HEK293 (cell line): Measurements from ENCODE around the gene MDH2.

ENCODE experiments used
- CTCF ChIA-PET: fragments of 350-600 bp; formaldehyde crosslinking; extraction: SDS; loops from one replicate; lab custom pipeline; 2021; ENCODE audit warnings: antibody characterized with exemption; lab: Yijun Ruan, JAX
- POLR2A ChIA-PET: fragments of 300-600 bp; formaldehyde crosslinking; extraction: SDS; loops from one replicate; lab custom pipeline; 2020; ENCODE audit warnings: antibody characterized with exemption, inconsistent platforms; lab: Yijun Ruan, JAX
- H3K27ac ChIP-seq: fragments of 200-500 bp; sonication (Bioruptor generic); 2 replicates; pipeline ENCODE4 v1.5.1; 2014; ENCODE audit warnings: low read depth, low read length, control low read depth, inconsistent platforms; ENCODE audit errors: extremely low read depth
- H3K36me3 ChIP-seq, 2 experiments: fragments of 200-500 bp in 1 of 2; sonication (Bioruptor generic) in 1 of 2; 1 replicate in 1 of 2; 2 replicates in 1 of 2; pipeline ENCODE4 v1.5.1; 2014 to 2017; ENCODE audit warnings: inconsistent platforms in 2 of 2, low read length in 2 of 2; ENCODE audit not compliant: control insufficient read depth in 2 of 2, insufficient read depth in 1 of 2
- H3K4me1 ChIP-seq: fragments of 200-500 bp; sonication (Bioruptor generic); 2 replicates; pipeline ENCODE4 v1.5.1; 2014; ENCODE audit warnings: mild to moderate bottlenecking, low read length, inconsistent platforms; ENCODE audit not compliant: control insufficient read depth, insufficient read depth
- H3K4me3 ChIP-seq: 2 replicates; pipeline ENCODE4 v1.5.1; 2011; ENCODE audit warnings: low read depth, mild to moderate bottlenecking, control low read depth, low read length, moderate library complexity
- H3K9me3 ChIP-seq: fragments of 200-500 bp; sonication (Bioruptor generic); 2 replicates; pipeline ENCODE4 v1.5.1; 2014; ENCODE audit warnings: low read depth, low read length, inconsistent platforms; ENCODE audit not compliant: control insufficient read depth, insufficient read depth
- MYNN ChIP-seq: fragments of 450-650 bp; formaldehyde crosslinking; IDR thresholded peaks from 2 replicates; pipeline ENCODE4 v1.5.1; 2016; ENCODE audit warnings: missing biosample characterization, missing genetic modification characterization, borderline replicate concordance
- PRDM4 ChIP-seq: fragments of 450-650 bp; formaldehyde crosslinking; IDR thresholded peaks from 2 replicates; pipeline ENCODE4 v1.5.1; 2017; ENCODE audit warnings: missing biosample characterization, missing genetic modification characterization
- TCF7L2 ChIP-seq: IDR thresholded peaks from 2 replicates; pipeline ENCODE4 v1.6.1; 2011; ENCODE audit warnings: low read depth, mild to moderate bottlenecking, inconsistent platforms, low read length, moderate library complexity, borderline replicate concordance
- ZBTB48 ChIP-seq: fragments of 450-650 bp; formaldehyde crosslinking; IDR thresholded peaks from 2 replicates; pipeline ENCODE4 v1.5.1; 2016; ENCODE audit warnings: missing biosample characterization, missing genetic modification characterization
- ZFP41 ChIP-seq: fragments of 450-650 bp; formaldehyde crosslinking; IDR thresholded peaks from 2 replicates; pipeline ENCODE4 v1.5.1; 2016; ENCODE audit warnings: missing biosample characterization, missing genetic modification characterization, borderline replicate concordance
- ZNF157 ChIP-seq: fragments of 450-650 bp; formaldehyde crosslinking; IDR thresholded peaks from 2 replicates; pipeline ENCODE4 v1.5.1; 2016; ENCODE audit warnings: missing biosample characterization, missing genetic modification characterization
- ZNF280D ChIP-seq: fragments of 450-650 bp; formaldehyde crosslinking; IDR thresholded peaks from 2 replicates; pipeline ENCODE4 v1.5.1; 2016; ENCODE audit warnings: missing biosample characterization, missing genetic modification characterization
- ZNF292 ChIP-seq: fragments of 450-650 bp; formaldehyde crosslinking; IDR thresholded peaks from 2 replicates; pipeline ENCODE4 v1.5.1; 2016; ENCODE audit warnings: low read depth, missing biosample characterization, missing genetic modification characterization, borderline replicate concordance
- ZNF311 ChIP-seq: fragments of 450-650 bp; formaldehyde crosslinking; IDR thresholded peaks from 2 replicates; pipeline ENCODE4 v1.5.1; 2017; ENCODE audit warnings: missing biosample characterization, missing genetic modification characterization, borderline replicate concordance
- ZNF324 ChIP-seq: fragments of 450-650 bp; formaldehyde crosslinking; IDR thresholded peaks from 2 replicates; pipeline ENCODE4 v1.5.1; 2016; ENCODE audit warnings: missing biosample characterization, missing genetic modification characterization
- ZNF37A ChIP-seq: fragments of 450-650 bp; IDR thresholded peaks from 2 replicates; pipeline ENCODE4 v1.5.1; 2018; ENCODE audit warnings: missing biosample characterization, missing genetic modification characterization
- ZNF404 ChIP-seq: fragments of 450-650 bp; formaldehyde crosslinking; IDR thresholded peaks from 2 replicates; pipeline ENCODE4 v1.5.1; 2017; ENCODE audit warnings: missing biosample characterization, missing genetic modification characterization
- ZNF48 ChIP-seq: fragments of 450-650 bp; formaldehyde crosslinking; IDR thresholded peaks from 2 replicates; pipeline ENCODE4 v1.5.1; 2016; ENCODE audit warnings: missing biosample characterization, missing genetic modification characterization
- ZNF510 ChIP-seq: fragments of 450-650 bp; formaldehyde crosslinking; IDR thresholded peaks from 2 replicates; pipeline ENCODE4 v1.5.1; 2018; ENCODE audit warnings: mild to moderate bottlenecking, missing genetic modification characterization, missing biosample characterization; ENCODE audit not compliant: insufficient replicate concordance
- ZNF513 ChIP-seq: fragments of 450-650 bp; IDR thresholded peaks from 2 replicates; pipeline ENCODE4 v1.5.1; 2018; ENCODE audit warnings: missing biosample characterization, missing genetic modification characterization
- TF ChIP-seq, protein P1 (sequence below): fragments of 450-650 bp; formaldehyde crosslinking; IDR thresholded peaks from 2 replicates; pipeline ENCODE4 v1.5.1; 2016; ENCODE audit warnings: missing biosample characterization, missing genetic modification characterization
- TF ChIP-seq, protein P2 (sequence below): fragments of 450-650 bp; formaldehyde crosslinking; IDR thresholded peaks from 2 replicates; pipeline ENCODE4 v1.5.1; 2016; ENCODE audit warnings: missing biosample characterization, missing genetic modification characterization
- TF ChIP-seq, protein P3 (sequence below): fragments of 450-650 bp; formaldehyde crosslinking; IDR thresholded peaks from 2 replicates; pipeline ENCODE4 v1.5.1; 2017; ENCODE audit warnings: missing biosample characterization, missing genetic modification characterization

MDH2 gene

DNA sequence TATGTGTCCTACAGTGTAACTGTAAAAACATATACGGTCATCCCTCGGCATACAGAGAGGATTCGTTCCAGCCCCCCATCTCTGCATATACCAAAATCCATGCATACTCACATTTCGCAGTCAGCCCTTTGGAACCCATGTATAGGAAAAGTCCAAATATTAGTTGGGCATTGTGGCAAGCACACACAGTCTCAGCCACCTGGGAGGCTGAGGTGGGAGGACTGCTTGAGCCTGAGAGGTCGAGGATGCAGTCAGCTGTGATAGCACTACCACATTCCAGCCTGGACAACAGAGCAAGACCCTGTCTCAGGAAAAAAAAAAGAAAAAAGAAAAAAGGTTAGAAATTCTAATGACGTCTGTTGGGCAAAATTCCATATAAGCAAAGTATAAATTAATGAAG lies 29.1 kb downstream of the MDH2 start (continued):
- no peak for TF ChIP-seq ZNF48 (tag by site-specific recombination)
- TF ChIP-seq ZNF157 = no peak
- TF ChIP-seq PRDM4 = no peak
- TF ChIP-seq, protein P1, sequence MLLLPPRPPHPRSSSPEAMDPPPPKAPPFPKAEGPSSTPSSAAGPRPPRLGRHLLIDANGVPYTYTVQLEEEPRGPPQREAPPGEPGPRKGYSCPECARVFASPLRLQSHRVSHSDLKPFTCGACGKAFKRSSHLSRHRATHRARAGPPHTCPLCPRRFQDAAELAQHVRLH (tag by site-specific recombination) = no peak
- no peak for TF ChIP-seq ZFP41 (tag by site-specific recombination)
- TF ChIP-seq, all 188 proteins: peak for 0

DNA sequence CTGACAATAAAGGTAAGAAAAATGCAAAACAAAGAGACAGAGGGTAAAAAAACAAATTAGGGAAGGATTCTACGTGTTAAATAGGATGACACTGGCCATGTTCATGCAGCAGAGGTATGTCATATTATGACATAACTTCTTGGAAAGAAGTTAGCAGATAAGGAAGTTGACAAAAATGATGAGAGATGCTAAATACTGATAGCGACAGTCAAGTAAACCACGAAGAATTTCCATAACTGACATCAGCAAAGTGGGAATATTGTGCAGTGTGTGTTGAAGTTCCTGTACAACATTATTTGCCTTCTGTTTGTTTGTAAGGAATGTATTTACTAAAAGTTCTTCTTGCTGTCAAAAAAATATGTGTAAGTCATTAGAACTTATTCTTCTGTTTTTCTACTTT lies 29.5 kb downstream of the MDH2 start:
- Histone ChIP-seq H3K9me3 (no peaks in the 10 kb centered on the region), H3K27ac (no peak overlapping the region), H3K4me1 (no peaks in the 10 kb centered on the region), H3K4me3 (no peak overlapping the region), H3K36me3 (no peaks in the 10 kb centered on the region)
- TF ChIP-seq ZNF280D (tag by site-specific recombination) = no peak
- TF ChIP-seq ZNF404 = no peak
- TF ChIP-seq ZNF37A = no peak
- no peak for TF ChIP-seq ZFP41 (tag by site-specific recombination)
- no peak for TF ChIP-seq ZNF157
- TF ChIP-seq ZNF311 = no peak
- no peak for TF ChIP-seq ZNF513 (tag by site-specific recombination)
- TF ChIP-seq ZNF510 (tag by site-specific recombination) = no peak
- no peak for TF ChIP-seq ZNF324 (tag by site-specific recombination)
- TF ChIP-seq, protein P2, sequence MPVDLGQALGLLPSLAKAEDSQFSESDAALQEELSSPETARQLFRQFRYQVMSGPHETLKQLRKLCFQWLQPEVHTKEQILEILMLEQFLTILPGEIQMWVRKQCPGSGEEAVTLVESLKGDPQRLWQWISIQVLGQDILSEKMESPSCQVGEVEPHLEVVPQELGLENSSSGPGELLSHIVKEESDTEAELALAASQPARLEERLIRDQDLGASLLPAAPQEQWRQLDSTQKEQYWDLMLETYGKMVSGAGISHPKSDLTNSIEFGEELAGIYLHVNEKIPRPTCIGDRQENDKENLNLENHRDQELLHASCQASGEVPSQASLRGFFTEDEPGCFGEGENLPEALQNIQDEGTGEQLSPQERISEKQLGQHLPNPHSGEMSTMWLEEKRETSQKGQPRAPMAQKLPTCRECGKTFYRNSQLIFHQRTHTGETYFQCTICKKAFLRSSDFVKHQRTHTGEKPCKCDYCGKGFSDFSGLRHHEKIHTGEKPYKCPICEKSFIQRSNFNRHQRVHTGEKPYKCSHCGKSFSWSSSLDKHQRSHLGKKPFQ = no peak
- no peak for TF ChIP-seq TCF7L2
- TF ChIP-seq MYNN (tag by site-specific recombination) = no peak
- TF ChIP-seq ZBTB48 (tag by site-specific recombination) = no peak
- no peak for TF ChIP-seq ZNF292
- TF ChIP-seq, protein P3, sequence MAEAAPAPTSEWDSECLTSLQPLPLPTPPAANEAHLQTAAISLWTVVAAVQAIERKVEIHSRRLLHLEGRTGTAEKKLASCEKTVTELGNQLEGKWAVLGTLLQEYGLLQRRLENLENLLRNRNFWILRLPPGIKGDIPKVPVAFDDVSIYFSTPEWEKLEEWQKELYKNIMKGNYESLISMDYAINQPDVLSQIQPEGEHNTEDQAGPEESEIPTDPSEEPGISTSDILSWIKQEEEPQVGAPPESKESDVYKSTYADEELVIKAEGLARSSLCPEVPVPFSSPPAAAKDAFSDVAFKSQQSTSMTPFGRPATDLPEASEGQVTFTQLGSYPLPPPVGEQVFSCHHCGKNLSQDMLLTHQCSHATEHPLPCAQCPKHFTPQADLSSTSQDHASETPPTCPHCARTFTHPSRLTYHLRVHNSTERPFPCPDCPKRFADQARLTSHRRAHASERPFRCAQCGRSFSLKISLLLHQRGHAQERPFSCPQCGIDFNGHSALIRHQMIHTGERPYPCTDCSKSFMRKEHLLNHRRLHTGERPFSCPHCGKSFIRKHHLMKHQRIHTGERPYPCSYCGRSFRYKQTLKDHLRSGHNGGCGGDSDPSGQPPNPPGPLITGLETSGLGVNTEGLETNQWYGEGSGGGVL (tag by site-specific recombination) = no peak
- ChIA-PET CTCF (no interaction called here), POLR2A (no interaction called here)
